NCI-H524 (cell line): Measurements from ENCODE around the gene NLRC5.
"Not testable (repeated sequence)": the region's sequence is repeated elsewhere in the genome, so short reads cannot be mapped to it uniquely, and the experiment has no call there.

Source experiments
- DNase-seq, 2 experiments: peaks; one replicate each; lab custom pipeline; 2025; lab: John Stamatoyannopoulos, UW

Gene NLRC5

GRCh38 chr16:56980792-56981724, 8.3 kb upstream of the NLRC5 start:
- peak in 1 of 2 experiments; percentile 30 for DNase-seq

DNA sequence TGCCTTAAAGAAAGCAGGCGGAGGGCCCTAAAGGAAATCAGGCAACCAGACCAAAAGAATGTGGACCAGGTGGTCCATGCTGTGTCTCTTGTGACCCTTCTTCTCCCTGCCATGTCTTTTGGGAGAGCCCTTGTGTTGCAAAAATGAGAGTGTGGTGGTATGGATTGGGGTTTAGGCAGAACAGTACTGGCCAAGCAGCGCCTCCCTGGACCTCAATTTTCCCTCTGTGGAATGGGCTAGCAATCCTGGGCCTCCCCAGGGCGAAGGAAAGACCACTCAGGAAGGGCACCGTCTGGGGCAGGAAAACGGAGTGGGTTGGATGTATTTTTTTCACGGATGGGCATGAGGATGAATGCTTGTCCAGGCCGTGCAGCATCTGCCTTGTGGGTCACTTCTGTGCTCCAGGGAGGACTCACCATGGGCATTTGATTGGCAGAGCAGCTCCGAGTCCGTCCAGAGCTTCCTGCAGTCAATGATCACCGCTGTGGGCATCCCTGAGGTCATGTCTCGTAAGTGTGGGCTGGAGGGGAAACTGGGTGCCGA, 7.6 kb upstream of the NLRC5 start:
- DNase-seq: no peak

DNA sequence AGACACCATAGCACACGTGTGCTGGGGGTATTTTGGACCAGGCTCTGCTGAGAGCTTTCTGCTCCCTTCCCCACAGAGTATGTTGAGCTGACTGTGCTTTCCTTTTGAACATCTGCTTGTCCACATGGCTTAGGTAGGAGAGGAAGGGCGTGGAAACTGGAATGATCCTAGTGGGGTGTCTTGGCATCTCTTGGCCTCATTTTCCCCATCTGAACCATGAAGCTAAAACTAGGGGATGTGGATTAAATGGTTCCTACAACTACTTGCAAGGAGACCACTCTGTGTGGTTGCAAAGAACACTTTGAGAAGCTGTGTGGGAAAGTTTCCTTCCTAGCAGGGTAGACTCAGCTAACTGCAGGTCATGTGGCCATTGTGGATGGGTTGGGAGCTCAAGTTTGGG, 6.7 kb upstream of the NLRC5 start:
- DNase-seq: peak in 1 of 2 experiments; percentile 15

DNA sequence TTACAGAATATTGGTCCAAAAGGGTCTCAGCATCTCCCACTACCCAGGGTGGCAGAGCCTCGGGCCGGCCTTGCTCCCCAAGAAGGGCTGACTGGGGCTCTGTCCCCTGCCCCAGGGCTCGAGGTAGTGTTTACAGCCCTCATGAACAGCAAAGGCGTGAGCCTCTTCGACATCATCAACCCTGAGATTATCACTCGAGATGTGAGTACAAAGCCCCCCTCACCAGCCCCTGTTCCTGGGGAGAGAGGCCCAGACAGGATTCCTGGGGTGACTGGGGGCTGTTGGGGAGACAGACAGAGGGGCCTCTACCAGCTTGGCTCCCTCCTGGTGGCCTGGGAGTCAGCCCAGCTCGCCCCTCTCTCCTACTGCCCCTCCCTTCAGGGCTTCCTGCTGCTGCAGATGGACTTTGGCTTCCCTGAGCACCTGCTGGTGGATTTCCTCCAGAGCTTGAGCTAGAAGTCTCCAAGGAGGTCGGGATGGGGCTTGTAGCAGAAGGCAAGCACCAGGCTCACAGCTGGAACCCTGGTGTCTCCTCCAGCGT, 6.1 kb upstream of the NLRC5 start:
- DNase-seq: peak in 1 of 2 experiments; percentile 62

- DNase-seq: no peak
Observed at GRCh38 chr16:56984639-56985038, 4.7 kb upstream of the NLRC5 start.

DNA sequence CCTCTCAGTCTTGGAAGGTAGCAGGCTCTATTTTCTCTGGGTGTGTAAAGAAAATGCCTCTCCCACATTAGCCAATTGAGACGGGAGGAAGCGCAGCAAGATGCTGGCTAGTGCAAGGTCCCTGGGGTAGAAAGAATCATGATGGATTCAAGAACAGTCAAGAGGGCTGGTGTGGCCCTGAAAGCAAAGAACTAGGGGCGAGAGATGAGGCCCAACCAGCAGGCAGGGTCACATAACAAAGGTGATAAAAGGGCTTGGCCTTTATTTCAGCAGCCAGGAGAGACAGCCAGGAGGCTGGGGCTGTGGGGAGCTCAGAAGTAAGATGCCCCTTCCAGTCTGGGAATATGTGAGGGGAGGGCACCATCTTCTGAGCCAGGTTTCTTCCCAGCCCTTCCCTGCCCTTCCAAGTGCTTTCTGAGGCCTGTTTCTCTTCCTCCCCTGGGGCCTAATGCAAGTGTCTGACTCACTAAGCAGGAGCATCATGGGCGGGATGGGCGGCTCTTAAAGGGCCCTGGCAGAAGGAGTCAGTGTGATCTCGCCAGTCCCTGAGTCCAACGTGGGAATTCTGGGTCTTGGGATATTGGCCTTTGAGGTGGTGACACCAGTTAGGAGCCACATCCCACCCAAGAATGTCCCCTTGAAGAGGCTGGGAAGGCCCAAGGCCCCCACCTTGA, 3.9 kb upstream of the NLRC5 start:
- DNase-seq: peak; percentile 6 to 63

DNA sequence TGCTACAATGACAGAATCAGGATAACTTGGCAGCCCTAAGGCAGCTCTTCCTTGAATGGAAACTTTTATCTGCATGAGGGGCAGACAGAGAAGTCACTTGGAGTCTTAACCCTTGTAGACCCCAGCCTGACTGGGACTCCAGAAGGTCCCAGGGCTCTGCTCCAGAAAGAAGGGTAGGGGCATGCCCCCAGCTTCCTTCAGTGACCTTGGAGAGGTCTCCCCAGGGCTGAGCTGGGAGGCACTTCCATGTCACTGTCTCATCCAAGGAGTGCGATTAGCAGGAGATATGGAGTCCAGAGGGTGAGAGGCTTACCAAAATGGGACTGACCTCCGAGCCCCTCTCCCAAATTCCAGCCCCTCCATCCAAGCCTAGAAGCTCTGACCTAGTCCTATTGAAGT, 3.4 kb upstream of the NLRC5 start:
- DNase-seq: no peak

DNA sequence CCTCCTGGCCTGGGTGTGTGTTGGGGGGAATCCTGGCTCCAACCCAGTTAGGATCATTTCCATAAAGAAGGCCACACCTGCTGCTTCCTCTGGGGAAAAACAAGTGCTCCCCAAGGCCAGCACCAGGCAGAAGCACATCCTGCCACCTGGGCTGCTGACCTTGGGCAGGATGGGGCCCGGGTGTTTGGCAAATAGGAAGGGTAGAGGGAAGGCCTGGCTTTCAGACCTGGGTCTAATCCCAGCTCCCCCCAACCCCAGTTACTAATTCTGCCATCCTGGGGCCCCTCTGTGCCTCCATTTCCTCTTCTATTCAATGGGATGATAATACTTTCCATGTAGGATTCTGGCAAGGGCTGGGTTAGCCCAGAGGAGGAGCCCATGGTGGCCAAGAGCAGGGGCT, 3.0 kb upstream of the NLRC5 start:
- DNase-seq: no peak

DNA sequence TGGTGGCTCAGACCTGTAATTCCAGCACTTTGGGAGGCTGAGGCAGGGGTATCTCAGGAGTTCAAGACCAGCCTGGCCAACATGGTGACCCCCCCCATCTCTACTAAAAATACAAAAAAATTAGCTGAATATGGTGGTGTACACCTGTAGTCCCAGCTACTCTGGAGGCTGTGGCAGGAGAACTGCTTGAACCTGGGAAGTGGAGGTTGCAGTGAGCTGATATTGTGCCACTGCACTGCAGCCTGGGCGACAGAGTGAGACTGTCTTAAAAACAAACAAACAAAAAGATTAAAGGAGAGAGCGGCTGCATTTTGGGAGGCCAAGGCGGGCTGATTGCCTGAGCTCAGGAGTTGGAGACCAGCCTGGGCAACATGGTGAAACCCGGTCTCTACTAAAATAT, 2.4 kb upstream of the NLRC5 start:
- DNase-seq: not testable (repeated sequence)

DNA sequence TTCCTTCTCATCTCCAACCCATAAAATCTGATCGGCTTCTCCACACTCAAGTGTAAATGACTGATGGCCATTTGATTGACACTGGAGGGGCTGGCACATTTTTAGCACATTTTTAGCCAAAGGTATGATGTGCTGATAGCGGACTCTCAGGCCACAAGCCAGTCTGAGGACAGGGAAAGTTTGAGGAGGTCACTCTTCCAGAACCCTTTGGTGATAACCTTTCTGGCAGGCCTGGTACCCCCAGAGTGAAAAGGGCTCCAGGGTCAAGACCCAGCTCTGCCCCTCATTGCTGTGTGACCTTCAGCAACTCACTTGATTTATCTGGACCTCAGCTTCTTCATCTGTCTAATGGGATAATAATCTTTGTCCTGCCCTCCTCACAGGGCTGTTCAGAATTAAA, 1.7 kb upstream of the NLRC5 start:
- no peak for DNase-seq

DNA sequence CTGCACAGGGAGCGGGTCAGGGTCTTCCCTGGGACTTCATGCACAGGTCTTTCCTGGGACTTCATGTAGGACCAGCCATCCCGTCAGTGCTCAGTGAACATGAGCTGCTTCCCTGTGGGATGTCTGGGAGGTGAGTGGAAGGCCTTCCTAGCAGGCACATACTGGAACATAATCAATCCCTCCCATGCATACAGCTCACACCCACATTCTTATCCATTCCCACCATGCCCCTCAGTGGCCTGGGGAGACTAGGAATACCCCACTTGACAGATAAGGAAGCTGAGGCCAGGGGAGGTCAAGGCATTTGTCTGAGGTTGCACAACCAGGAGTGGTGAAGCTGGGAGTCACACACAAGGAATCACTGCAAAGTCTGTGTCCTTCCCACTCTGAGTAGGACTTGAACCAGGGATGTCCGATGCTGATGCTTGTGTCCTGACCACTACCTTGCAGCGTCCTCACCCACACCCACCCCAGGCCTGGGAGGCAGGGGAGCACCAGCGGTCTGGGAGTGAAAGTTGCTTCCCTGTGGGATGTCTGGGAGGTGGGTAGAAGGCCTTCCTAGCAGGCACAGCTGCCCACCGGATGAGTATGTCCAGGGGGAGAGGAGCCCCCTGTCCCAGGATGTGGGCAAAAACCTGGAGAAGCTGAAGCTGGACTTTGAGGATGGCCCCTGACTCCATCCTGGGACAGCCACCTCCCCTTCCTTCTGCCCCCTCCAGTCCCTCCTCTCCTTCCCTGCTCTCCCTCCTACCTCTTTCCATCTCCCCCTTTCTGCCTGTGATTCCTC, 1.0 kb upstream of the NLRC5 start:
- DNase-seq: no peak

DNA sequence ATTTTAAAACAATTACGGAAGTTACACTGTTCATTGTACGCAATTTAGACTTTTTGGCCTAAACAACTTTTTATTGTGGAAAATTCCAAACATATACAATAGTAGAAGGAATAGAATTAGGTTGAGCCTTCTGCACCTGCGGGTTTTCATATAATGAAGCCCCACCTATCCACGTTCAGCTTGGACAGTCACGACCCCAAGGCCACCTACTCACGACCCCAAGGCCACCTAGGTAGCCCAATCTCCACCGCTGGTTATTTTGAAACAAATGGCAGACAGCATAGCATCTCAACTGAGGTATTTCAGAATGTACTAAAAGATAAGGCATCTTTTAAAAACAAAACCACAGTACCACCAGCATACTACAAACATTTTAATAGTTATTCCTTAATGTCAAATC, 631 bp downstream of the NLRC5 start:
- no peak for DNase-seq

DNA sequence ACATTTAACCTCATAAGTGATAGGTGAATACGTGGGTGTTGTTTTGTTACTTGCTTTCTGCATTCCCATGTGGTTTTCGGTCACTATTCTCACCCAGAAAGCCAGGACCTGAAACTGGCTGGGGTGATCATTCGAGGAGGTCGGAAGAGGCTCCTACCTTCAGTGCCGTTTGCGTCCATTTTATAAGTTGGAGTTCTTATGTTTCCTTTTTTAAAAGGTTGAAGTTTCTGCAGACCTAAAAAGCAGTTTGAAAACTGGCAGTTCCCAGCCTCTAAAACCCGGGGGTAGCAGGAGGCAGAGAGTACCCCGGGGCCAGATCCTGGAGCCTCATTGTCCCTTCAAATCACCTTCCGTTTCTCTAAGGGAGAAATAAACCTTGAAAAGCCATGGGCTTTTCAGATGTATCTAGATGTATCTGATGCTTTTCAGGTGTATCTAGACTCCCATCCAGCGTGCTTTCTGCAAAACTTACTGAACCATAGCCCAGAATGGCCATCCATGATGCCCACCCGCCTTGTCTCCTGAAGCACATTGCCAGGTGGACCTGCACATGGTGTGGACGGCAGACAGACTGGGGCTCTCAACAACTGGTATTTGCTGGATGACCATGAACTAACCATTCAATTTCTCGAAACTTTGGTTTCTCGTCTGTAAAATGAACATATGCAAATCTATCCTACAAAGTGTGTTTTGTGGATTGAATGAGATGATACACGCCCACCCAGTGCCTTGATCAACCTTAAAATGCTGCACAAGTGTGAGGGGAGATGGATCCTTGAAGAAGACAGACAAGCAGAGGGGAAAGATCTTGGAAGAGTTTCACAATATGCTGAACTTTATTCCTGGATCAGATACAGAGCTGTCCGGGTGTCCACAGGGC, 1.3 kb downstream of the NLRC5 start:
- DNase-seq: no peak

DNA sequence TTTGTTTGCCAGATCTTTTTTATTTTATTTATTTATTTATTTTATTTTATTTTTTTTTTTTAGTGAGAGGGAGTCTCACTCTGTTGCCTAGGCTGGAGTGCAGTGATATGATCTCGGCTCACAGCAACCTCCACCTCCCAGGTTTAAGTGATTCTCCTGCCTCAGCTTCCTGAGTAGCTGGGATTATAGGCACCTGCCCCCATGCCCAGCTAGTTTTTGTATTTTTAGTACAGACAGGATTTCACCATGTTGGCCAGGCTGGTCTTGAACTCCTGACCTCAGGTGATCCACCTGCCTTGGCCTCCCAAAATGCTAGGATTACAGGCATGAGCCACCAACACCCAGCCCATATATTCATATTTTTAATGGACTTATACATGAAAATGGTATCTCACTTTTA, 3.1 kb downstream of the NLRC5 start:
- DNase-seq: not testable (repeated sequence)

DNA sequence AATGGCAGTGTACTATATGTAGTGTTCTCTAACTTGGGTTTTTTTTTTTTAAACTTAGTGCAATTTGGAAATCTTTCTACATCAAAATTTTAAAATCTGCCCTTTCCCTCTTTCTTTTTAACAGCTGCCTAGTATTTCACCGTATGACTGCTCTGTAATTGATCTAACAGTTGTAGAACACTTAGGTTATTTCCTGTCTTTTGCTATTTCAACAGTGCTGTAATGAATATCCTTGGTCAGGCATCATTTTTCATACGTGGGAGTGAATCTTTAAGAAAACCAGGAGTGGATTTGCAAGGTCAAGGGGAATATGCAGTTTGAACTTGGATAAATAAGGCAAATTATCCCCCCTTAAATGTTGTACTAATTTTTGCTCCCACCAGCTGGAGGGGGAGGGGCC, 3.8 kb downstream of the NLRC5 start:
- no peak for DNase-seq

DNA sequence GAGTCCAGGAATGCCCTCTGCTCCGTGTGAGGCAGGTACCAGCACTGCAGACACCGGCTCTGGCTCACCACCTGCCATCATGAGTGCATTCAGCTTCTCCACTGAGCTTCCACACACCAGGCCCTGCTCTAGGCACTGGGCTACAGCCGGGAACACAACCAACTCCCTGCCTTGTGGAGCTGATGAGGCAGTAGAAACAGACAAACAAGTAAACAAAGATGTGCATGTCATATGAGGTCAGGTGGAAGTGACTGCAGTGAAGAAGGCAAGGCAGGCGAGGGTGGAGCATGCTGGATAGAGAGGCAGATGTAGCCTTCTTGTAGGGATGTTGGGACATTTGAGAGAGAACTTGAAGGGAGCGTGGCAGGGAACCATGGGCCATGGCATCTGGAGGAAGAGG, 5.0 kb downstream of the NLRC5 start:
- DNase-seq: no peak

DNA sequence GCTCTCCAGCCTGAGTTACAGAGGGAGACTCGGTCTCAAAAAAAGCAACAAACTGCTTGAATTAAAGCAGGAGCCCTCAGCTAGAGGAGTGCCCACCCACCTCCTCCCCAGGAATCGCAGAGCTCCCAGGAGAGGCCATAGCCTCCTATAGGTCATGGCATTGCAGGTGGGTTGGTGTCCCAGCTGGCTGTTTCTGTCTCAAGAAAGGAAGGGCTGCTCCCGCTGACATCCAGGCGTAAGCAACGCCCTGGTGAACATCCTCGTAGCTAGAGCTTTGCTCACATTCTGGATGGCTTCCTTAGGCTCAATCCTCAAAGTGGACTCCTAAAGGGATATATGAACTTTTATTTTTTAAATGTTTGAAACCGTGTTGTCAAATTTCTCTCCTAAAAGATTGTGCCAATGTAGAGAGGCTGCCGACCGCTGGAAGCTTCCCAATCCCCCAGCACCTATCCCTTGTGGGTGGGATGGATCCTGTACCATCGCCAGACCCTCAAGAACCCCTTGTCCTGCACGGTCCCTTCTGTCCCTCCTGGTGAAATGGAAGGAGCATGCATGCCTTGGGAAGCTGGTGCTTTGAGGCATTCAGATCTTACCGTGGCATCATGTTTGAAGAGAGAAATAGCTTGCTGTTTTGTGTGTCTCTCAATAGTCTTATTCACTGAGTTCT, 5.9 kb downstream of the NLRC5 start:
- DNase-seq: no peak

GRCh38 chr16:56997264-56997663, 7.9 kb downstream of the NLRC5 start:
- no peak for DNase-seq

- DNase-seq: no peak
Observed at GRCh38 chr16:56997931-56998330, 8.6 kb downstream of the NLRC5 start.

DNA sequence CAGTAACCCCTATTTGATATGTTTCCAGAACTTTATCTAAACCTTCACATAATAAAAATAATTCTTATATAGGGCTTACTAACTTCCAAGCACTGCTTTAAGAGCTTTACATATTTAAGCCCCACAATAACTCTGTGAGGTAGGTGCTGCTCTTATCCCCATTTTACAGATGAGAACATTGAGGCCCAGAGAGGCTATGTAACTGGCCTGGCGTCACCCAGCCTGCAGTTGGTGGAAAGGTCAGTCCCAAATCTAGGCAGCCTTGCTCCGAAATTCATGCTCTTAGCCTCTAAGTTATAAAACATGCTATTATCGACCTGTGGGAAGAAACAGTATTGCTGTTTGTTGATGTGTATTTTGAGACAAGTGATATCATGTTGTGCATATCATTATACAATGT, 9.0 kb downstream of the NLRC5 start:
- no peak for DNase-seq
